ENCODE results near the gene KDR. TPM values are rescaled to one million over a fixed set of nuclear protein-coding genes. Genes with fewer than 3 reads are reported as not detected.

KDR gene
- total RNA-seq, 1 donor from 2014 or later = 1.6 TPM

- H3K36me3 ChIP-seq (ENCODE audit: control insufficient read depth, insufficient read depth, low read length) = no peaks in the 10 kb centered on the region
- DNase-seq (ENCODE audit: low read depth) = no peak
- no peaks in the 10 kb centered on the region for H3K27me3 ChIP-seq (ENCODE audit: control insufficient read depth, insufficient read depth, low read length)
- TF ChIP-seq CTCF (IDR thresholded peaks at IDR 0.05; ENCODE audit: insufficient read depth, low read length, poor library complexity, severe bottlenecking) = no peak
- H3K4me3 ChIP-seq (ENCODE audit: low read depth, low read length) = no peak overlapping the region
Measured at GRCh38 chr4:55096045-55096444, 29.4 kb downstream of the KDR start.

DNA sequence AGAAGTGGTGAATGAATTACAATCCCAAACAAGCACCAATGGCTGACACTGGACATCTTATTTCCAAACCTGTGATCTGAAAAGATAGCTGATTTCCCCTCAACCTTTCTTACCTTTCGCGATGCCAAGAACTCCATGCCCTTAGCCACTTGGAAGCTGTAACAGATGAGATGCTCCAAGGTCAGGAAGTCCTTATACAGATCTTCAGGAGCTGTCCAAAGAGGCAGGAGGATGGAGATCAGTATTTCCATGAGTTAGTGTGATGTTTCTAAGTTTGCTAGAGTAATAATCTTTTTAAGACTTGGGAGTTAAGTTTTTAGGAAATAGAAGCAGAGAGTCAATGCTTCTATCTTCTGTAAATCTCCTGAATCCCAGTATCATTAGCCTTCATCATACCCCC lies 32.9 kb downstream of the KDR start:
- DNase-seq (ENCODE audit: low read depth) = no peak
- no peaks in the 10 kb centered on the region for H3K27me3 ChIP-seq (ENCODE audit: control insufficient read depth, insufficient read depth, low read length)
- H3K4me3 ChIP-seq (ENCODE audit: low read depth, low read length) = no peak overlapping the region
- no peaks in the 10 kb centered on the region for H3K36me3 ChIP-seq (ENCODE audit: control insufficient read depth, insufficient read depth, low read length)
- TF ChIP-seq CTCF (IDR thresholded peaks at IDR 0.05; ENCODE audit: insufficient read depth, low read length, poor library complexity, severe bottlenecking) = no peak

DNA sequence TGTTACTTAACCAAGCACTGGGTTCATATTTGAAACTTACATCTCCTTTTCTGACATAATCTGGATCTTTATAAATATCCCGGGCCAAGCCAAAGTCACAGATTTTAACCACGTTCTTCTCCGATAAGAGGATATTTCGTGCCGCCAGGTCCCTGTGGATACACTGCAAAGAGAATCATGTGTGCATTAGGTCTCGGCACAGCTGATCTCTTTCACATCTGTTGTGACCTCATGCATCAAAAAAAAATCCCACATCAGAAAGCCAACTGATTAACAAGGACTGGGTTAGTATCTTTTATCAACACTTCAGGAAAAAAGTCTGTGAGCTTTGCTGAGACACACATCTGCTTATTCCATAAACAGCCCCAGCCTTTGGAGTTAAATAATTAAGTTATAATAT lies 35.5 kb downstream of the KDR start:
- TF ChIP-seq CTCF (IDR thresholded peaks at IDR 0.05; ENCODE audit: insufficient read depth, low read length, poor library complexity, severe bottlenecking) = no peak
- Histone ChIP-seq H3K27me3 (ENCODE audit: control insufficient read depth, insufficient read depth, low read length) (no peaks in the 10 kb centered on the region), H3K4me3 (ENCODE audit: low read depth, low read length) (no peak overlapping the region), H3K36me3 (ENCODE audit: control insufficient read depth, insufficient read depth, low read length) (no peaks in the 10 kb centered on the region)
- no peak for DNase-seq (ENCODE audit: low read depth)

GRCh38 chr4:55087913-55088260 lies 37.5 kb downstream of the KDR start:
- DNase-seq (ENCODE audit: low read depth) = no peak
- Histone ChIP-seq H3K36me3 (ENCODE audit: control insufficient read depth, insufficient read depth, low read length) (no peaks in the 10 kb centered on the region), H3K27me3 (ENCODE audit: control insufficient read depth, insufficient read depth, low read length) (no peaks in the 10 kb centered on the region), H3K4me3 (ENCODE audit: low read depth, low read length) (no peak overlapping the region)
- TF ChIP-seq CTCF (IDR thresholded peaks at IDR 0.05; ENCODE audit: insufficient read depth, low read length, poor library complexity, severe bottlenecking) = no peak

DNA sequence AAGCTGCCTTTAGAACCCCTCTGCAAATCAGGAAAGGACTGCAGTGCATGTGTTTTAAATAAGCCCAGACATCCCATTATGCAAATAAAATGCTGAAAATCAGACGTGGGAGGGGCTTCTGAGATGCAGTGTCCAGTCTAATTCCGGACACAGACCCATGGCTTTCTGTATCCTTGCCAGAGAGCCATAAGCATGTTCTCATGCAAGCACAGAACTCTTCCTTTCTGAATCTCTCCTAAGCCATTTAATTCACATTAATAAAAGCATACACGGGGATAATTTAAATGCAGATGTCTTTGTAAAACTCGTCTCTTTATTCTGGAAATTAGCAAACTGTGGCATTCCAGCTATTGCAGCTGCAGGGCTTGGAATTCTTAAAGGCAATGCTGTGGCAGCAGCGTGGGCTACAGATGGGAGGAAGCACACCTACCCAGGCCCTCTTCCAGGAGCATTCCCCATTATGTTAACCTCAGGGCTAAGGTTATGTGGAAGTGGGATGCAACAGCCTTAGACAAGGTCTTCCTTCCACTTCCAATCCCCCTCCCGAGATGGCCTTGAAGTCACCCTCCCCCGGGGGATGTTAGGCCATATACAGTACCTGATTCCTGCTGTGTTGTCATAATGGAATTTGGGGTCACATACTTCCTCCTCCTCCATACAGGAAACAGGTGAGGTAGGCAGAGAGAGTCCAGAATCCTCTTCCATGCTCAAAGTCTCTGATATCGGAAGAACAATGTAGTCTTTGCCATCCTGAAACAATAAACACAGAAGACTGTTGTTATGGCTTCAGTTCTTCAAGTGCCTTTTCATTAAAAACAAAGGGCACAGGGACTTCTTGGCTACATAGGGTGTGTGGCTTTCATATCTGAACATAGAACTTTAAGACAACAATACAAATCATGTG lies 38.1 kb downstream of the KDR start:
- no peak for DNase-seq (ENCODE audit: low read depth)
- H3K36me3 ChIP-seq (ENCODE audit: control insufficient read depth, insufficient read depth, low read length) = no peaks in the 10 kb centered on the region
- no peaks in the 10 kb centered on the region for H3K27me3 ChIP-seq (ENCODE audit: control insufficient read depth, insufficient read depth, low read length)
- TF ChIP-seq CTCF (IDR thresholded peaks at IDR 0.05; ENCODE audit: insufficient read depth, low read length, poor library complexity, severe bottlenecking) = no peak
- no peak overlapping the region for H3K4me3 ChIP-seq (ENCODE audit: low read depth, low read length)

DNA sequence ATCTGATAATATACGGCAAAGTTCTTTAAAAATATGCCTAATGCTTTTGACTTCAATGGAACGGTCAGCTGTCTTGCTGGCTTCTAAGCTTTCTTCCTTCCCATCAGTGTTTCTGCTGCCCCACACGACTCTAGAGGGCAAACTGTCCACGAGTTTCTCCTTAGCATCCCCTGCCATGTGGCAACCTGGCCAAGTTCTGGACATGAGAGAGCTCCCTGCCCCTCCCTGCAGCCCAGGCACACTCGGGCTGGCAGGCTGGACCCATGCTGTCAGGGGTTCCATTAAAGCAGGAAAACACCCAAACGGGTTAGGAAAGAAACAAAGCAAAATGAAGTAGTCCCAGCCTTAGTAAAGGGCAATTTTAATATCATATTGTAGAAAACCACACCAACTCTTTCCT lies 38.8 kb downstream of the KDR start:
- no peak for TF ChIP-seq CTCF (IDR thresholded peaks at IDR 0.05; ENCODE audit: insufficient read depth, low read length, poor library complexity, severe bottlenecking)
- H3K36me3 ChIP-seq (ENCODE audit: control insufficient read depth, insufficient read depth, low read length) = no peaks in the 10 kb centered on the region
- no peaks in the 10 kb centered on the region for H3K27me3 ChIP-seq (ENCODE audit: control insufficient read depth, insufficient read depth, low read length)
- DNase-seq (ENCODE audit: low read depth) = no peak
- H3K4me3 ChIP-seq (ENCODE audit: low read depth, low read length) = no peak overlapping the region
